HG03064 (cell line): ENCODE results near the gene MYH11.
"Not testable (repeated sequence)": the region's sequence is repeated elsewhere in the genome, so short reads cannot be mapped to it uniquely, and the experiment has no call there.

Source experiments
- ATAC-seq: cut with Tn5 transposase; IDR thresholded peaks from one replicate; pipeline ENCODE4 v1.9.1; 2021; ENCODE audit warnings: low read depth; ENCODE audit not compliant: unreplicated experiment

MYH11 gene

DNA sequence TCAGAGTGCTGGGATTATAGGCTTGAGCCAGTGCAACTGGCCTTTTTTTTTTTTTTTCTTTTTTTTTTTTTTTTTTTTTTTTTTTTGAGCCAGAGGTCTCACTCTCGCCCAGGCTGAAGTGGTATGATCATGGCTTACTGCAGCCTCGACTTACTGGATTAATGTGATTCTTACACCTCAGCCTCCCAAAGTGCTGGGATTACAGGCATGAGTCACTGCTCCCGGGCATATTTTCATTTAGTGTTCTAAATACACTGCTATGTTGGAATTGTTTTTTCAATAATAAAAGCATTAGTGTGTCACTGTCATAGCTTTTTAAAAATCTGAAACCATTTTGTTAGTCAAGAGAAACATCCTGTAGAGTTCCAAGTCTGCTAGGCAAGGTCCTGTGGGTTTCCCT lies 166.5 kb downstream of the MYH11 start:
- ATAC-seq = no peak

DNA sequence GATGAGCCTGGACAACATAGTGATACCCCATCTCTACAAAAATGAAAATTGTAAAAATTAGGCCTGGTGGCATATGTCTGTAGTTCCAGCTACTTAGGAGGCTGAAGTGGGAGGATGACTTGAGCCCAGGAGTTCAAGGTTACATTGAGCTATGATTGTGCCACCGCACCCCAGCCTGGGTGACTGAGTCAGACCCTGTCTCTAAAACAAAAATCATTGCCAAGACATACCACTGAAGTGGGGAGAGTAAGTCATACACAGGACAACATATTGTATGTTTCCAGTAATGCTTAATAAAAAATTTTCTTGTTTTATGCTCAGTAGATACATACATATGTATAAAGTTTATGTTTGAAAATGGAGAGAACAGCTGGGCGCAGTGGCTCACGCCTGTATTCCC lies 167.5 kb downstream of the MYH11 start:
- no peak for ATAC-seq

DNA sequence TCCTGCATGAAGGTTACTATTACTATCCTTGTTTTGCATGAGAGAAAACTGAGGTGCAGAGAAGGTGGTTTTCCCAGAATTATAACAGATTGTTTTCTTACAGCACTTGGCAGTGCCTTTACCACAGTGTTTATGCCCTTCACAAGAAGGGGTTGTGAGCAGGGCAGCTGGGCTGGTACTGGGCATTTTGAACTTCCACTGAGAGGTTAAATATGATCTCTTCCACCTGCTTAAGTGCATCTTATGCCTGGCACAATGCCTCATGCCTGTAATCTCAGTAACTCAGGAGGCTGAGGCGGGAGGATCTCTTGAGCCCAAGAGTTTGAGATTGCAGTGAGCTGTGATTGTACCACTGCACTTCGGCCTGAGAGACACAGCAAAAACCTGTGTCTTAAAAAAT lies 170.5 kb downstream of the MYH11 start:
- ATAC-seq = no peak

DNA sequence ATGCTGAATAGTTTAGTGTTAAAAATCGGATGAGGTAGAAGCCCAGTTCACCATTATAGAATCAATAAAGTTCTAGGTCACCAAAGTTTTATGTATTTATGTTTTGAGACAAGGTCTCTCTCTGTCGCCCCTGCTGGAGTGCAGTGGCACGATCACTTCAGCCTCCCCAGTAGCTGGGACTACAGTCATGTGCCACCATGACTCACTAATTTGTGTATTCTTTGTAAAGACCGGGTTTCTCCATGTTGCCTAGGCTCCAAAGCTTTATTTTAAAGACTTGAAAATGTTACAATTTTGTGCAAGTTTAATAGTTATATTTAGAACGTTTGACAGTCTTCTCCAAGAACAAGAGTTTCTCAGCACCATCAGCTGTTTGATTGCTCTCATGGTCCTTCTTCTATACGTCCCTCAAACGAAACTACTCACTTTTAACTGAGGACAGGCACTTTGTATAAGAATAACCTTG lies 174.7 kb downstream of the MYH11 start:
- ATAC-seq = no peak

DNA sequence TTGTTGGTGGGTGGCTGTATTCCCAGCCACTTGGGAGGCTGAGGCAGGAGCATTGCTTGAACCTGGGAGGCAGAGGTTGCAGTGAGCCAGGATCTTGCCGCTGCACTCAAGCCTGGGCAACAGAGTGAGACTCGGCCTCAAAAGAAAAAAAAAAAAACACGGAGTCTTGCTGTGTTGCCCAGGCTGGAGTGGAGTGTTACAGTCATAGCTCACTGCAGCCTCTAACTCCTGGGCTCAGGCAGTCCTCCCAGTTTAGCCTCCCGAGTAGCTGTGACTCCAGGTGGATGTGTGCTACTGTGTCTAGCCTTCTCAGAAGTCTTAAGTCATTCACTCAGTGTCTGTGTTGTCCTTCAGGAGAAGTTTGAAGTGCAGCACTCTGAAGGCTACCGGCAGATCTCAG lies 179.4 kb downstream of the MYH11 start:
- ATAC-seq = no peak

DNA sequence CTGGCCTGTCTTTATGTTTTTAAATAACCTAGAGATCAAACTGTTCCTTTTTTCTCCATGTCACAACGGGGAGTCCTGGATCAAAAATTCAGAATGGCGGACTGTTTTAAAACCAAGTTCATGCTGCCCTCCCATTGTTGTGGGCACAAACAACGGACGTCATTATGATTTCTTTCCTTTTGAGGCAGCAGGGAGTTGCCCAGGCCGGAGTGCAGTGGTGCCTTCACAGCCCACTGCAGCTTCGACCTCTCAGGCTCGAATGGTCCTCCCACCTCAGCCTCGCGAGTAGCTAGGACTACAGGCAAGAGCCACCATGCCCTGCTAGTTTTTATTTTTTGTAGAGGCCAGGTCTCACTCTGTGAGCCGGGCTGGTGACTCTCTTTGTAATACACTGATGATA lies 180.3 kb downstream of the MYH11 start:
- ATAC-seq = no peak

DNA sequence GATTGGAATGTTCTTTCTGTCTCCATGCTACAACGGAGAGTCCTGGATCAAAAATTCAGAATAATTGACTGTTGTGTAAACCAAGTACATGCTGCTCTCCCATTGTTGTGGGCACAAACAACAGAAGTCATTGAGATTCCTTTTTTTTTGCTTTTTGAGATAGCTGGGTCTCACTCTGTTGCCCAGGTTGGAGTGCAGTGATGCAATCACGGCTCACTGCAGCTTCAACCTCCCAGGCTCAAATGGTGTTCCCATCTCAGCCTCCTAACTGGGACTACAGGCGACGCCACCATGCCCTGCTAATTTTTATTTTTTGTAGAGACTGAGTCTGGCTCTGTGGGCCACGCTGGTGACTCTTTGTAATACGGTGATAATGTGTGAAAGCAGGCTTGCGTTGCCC lies 182.3 kb downstream of the MYH11 start:
- ATAC-seq = no peak

DNA sequence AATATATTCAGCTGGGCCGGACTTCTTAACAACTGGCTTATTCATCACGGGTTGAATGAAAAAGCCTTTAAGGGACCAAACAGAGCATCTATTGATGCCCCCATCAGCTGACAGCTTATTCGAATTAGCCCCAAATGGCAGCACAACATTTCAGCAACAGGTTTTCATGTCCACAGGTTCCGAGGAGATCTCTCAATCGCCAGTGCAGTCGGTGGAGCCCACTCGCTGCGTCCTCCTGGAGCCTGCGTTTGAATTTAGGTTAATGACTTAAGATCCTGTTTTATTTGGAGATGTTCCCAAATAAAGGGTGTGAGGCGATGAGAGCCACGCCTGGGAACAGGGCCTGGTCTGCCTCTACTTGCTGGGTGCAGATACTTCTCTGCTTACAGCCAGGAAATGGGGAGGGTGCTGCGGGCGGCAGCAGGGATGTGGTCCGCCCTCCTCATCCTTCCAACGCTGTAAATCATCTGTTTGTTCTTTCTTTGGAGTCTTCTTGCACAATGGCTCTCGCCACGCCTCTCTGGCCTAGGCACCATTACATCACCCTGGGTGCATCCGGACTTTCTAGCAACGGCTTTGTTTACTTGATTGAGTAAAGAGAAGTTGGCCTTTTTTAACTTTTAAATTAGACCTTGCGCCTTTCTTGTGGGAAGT lies 184.2 kb downstream of the MYH11 start:
- ATAC-seq = no peak

DNA sequence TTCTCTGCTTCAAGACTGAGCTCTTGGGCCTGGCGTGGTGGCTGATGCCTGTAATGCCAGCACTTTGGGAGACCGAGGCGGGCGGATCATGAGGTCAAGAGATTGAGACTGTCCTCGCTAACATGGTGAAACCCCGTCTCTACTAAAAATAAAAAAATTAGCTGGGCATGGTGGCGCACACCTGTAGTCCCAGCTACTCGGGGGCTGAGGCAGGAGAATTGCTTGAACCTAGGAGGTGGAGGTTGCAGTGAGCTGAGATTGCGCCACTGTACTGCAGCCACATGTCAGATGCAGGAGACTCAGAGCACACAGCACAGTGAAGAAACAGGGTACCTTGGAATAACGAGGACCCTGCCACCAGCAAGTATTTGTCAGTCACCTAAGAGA lies 184.7 kb downstream of the MYH11 start:
- not testable (repeated sequence) for ATAC-seq

DNA sequence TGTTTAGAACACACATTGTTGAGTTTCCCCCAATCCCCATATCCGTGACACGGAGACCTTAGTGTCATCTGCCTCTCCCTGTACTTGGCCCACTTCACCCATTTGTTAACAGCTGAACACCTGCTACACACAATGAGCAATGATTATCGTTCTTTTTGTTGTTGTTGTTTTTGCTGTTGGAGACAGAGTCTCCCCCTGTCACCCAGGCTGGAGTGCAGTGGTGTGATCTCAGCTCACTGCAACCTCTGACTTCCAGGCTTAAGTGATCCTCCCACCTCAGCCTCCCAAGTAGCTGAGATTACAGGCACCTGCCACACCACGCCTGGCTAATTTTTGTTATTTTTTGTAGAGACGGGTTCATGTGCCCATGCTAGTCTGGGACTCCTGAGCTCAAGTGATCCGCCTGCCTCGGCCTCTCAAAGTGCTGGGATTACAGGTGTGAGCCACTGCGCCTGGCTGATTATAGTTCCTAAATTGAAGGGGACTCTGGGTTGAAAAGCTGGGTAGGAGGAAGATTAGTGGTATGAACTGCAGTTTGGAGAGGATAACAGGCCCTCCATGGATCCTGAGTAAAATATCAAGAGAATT lies 185.2 kb downstream of the MYH11 start:
- no peak for ATAC-seq

DNA sequence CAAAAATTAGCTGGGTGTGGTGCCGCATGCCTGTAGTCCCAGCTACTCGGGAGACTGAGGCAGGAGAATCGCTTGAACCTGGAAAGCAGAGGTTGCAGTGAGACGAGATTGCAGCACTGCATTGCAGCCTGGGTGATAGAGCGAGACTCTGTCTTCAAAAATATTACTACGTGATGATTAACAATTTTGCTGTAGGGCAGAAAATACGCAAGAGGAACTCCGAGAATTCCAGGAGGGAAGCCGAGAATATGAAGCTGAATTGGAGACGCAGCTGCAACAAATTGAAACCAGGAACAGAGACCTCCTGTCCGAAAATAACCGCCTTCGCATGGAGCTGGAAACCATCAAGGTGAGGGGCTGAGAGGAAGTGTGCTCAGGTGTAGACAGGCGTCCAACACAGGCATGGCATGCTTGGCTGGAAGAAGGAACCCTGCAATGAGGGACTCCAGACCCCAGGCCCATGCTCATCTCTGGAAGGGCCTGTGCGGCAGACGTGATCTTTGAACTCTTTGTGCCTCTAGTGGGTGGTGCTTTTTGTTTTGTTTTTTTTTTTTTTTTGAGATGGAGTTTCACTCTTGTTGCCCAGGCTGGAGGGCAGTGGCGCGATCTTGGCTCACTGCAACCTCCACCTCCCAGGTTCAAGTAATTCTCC lies 189.6 kb downstream of the MYH11 start:
- ATAC-seq = no peak

DNA sequence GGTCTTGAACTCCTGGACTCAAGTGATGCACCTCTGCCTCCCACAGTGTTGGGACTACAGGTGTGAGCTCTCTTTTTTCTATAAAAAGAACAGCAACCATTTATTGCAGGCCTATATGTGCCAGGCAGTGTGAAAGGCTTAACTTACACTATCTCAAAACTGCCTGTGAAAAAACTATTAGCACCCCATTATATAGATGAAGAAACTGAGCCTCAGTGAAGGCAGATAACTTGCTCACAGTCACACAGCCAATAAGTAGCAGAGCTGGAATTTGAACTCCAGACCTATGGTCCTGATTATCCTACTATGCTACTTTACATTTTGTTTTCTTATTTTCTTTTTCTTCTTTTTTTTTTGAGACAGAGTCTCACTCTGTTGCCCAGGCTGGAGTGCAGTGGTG lies 191.7 kb downstream of the MYH11 start:
- no peak for ATAC-seq

DNA sequence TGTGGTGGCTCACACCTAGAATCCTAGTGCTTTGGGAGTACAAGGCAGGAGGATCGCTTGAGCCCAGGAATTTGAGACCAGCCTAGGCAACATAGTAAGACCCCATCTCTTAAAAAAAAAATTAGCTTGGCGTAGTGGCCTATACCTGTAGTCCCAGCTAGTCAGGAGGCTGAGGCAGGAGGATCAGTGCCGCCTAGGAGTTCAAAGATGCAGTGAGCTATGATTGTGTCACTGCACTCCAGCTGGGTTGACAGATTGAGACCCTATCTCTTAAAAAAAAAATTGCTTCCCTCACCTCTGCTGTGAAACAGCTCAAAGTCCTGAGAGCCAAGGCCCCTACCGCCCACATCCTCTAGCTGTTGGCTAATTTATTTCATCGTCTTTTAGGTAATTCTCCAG lies 196.6 kb downstream of the MYH11 start:
- no peak for ATAC-seq

DNA sequence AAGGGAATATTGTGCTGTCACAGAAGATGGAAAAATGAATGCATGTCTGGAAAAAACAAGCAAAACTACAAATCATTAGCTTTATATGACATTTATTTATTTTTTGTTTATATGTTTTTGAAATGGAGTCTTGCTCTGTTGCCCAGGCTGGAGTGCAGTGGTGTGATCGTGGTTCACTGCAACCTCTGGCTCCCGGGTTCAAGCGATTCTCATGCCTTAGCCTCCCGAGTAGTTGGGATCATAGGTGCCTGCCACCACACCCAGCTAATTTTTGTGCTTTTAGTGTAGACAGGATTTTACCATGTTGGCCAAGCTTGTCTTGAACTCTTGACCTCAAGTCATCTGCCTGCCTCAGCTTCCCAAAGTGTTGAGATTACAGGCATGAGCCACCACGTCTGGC lies 198.3 kb downstream of the MYH11 start:
- ATAC-seq = no peak

DNA sequence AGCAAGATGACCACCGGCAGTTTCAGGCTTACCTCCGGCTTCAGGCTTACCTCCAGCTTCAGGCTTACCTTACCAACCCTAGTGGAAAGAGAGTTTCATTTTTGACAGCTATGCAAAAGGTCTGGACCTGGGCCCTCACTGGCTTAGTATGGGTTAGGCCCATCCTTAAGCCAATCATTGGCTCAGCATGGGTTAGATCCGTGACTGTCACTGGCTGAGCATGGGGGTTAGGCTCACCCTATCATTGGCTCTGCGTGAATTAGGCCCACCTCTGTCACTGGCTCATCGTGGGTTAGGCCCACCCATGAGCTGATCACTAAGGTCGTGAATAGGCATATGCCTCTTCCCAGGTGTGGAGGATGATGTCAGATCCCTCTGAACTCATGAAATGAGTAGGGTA lies 198.7 kb downstream of the MYH11 start:
- ATAC-seq = no peak

DNA sequence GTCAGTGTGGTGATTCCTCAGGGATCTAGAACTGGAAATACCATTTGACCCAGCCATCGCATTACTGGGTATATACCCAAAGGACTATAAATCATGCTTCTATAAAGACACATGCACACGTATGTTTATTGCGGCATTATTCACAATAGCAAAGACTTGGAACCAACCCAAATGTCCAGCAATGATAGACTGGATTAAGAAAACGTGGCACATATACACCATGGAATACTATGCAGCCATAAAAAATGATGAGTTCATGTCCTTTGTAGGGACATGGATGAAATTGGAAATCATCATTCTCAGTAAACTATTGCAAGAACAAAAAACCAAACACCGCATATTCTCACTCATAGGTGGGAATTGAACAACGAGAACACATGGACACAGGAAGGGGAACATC lies 201.3 kb downstream of the MYH11 start:
- ATAC-seq = not testable (repeated sequence)

DNA sequence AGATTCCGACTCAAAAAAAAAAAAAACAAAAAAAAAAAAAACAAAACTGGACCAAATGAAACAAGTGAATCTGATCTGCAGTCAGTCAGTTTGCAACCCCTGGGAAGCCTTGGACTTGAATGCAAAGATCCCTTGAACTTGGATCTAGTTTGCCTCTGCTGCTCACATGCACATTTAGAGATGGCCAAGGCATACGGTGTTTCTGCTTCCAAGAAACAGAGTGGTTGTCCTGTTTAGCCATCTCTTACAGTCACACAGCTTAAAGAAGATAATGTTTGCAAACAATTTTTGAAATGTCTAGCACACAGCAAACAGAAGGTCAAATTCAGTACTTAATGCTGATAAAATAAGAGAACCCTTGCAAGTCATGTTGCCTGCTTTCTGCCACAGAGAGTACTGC lies 202.2 kb downstream of the MYH11 start:
- ATAC-seq = no peak

DNA sequence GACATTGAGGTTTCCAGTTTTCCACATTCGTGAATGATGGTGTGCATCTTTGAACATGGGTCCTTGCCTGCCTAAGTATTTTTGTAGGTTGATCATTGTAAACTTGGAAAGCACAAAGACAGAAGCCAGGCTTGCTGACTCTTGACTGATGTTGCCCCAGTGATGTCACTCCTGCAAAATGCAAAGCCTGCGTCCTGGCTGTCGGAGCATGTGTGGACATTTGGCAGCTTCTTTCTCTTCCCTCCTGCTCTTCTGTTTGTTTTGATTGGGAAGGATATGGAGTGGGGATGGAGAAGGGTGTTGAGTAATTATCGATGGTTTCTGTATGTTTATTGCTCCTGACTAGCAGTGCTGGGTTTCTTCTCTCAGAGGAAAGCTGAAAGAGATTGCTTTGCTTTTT lies 203.6 kb downstream of the MYH11 start:
- no peak for ATAC-seq
